MM.1S (cell line): ENCODE measurements around the gene LARGE1.

ENCODE experiments used
- DNase-seq: peaks from one replicate; pipeline ENCODE4 v3.0.0-alpha.2; 2015
- H2AFZ ChIP-seq: fragments of 300-600 bp; sonication (generic); 2 replicates; pipeline ENCODE4 v1.6.0; 2016; ENCODE audit warnings: antibody characterized with exemption, low read length
- H3F3A ChIP-seq: fragments of 300-600 bp; sonication (generic); 2 replicates; pipeline ENCODE4 v1.6.1; 2016; ENCODE audit warnings: mild to moderate bottlenecking, antibody characterized with exemption, low read length, moderate library complexity, mixed read lengths; ENCODE audit not compliant: insufficient read depth
- H3K27ac ChIP-seq: fragments of 300-600 bp; sonication (generic); 2 replicates; pipeline ENCODE4 v1.5.1; 2016; ENCODE audit warnings: mild to moderate bottlenecking, low read length
- H3K27me3 ChIP-seq: fragments of 300-600 bp; sonication (generic); replicated peaks from 2 replicates; pipeline ENCODE4 v1.6.0; 2016; ENCODE audit warnings: low read length; ENCODE audit not compliant: insufficient read depth
- H3K36me3 ChIP-seq: fragments of 300-600 bp; sonication (generic); replicated peaks from 2 replicates; pipeline ENCODE4 v1.6.1; 2016; ENCODE audit warnings: mild to moderate bottlenecking, low read length, mixed read lengths; ENCODE audit not compliant: insufficient read depth
- H3K4me1 ChIP-seq: fragments of 300-600 bp; sonication (generic); 2 replicates; pipeline ENCODE4 v1.6.1; 2016; ENCODE audit warnings: low read length, mixed read lengths
- H3K4me2 ChIP-seq: fragments of 300-600 bp; sonication (generic); 2 replicates; pipeline ENCODE4 v1.6.0; 2016; ENCODE audit warnings: low read depth, low read length
- H3K4me3 ChIP-seq: fragments of 300-600 bp; sonication (generic); 2 replicates; pipeline ENCODE4 v1.5.1; 2016; ENCODE audit warnings: low read length, mixed read lengths
- H3K79me2 ChIP-seq: fragments of 300-600 bp; sonication (generic); 2 replicates; pipeline ENCODE4 v1.6.1; 2016; ENCODE audit warnings: mixed run types, low read length, mixed read lengths
- H3K9ac ChIP-seq: fragments of 300-600 bp; sonication (generic); 2 replicates; pipeline ENCODE4 v1.6.1; 2016; ENCODE audit warnings: low read length, mixed read lengths
- H3K9me2 ChIP-seq: fragments of 300-600 bp; sonication (generic); replicated peaks from 2 replicates; pipeline ENCODE4 v1.6.1; 2016; ENCODE audit warnings: mild to moderate bottlenecking, low read length, mixed read lengths; ENCODE audit not compliant: insufficient read depth
- H3K9me3 ChIP-seq: fragments of 300-600 bp; sonication (generic); replicated peaks from 2 replicates; pipeline ENCODE4 v1.6.1; 2016; ENCODE audit warnings: mild to moderate bottlenecking, low read length, mixed read lengths; ENCODE audit not compliant: insufficient read depth
- H4K20me1 ChIP-seq: fragments of 300-600 bp; sonication (generic); 2 replicates; pipeline ENCODE4 v1.6.1; 2016; ENCODE audit warnings: mild to moderate bottlenecking, low read length, moderate library complexity, mixed read lengths; ENCODE audit not compliant: insufficient read depth
- EZH2 ChIP-seq: fragments of 300-600 bp; sonication (generic); optimal IDR thresholded peaks from 2 replicates; pipeline ENCODE3; 2017; ENCODE audit warnings: low read depth, mild to moderate bottlenecking, antibody characterized with exemption, low read length, mixed read lengths
- EZH2phosphoT487 ChIP-seq: fragments of 300-600 bp; sonication (generic); IDR thresholded peaks from 2 replicates; pipeline ENCODE4 v1.6.1; 2018; ENCODE audit warnings: antibody characterized with exemption, low read length
- TF ChIP-seq, protein P1 (sequence below): fragments of 300-600 bp; sonication (generic); IDR thresholded peaks from 2 replicates; pipeline ENCODE4 v1.5.1; 2016; ENCODE audit warnings: antibody characterized with exemption, low read length, mixed read lengths

Gene LARGE1

DNA sequence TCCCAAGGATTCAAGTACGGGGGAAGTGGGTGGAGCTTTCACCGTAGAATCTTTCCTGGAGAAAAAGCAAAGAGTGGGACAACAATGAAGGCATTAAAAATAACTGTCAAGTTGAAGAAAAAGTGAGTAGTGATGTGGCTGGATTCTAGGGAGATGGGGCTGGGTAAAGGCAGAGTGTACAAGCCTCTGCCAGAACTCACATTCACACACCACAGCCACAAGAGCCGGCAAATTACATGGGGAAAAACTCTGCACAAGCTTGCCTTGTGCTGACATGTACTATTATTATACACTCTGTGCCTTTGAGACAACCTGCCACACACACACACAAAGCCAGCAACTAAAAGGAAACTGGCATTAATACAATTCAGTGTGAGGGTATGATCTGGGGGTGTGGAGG, 182.6 kb downstream of the LARGE1 start:
- H3K4me2 ChIP-seq, result no peak overlapping the region
- no peaks in the 10 kb centered on the region for H3K4me1 ChIP-seq
- H3K4me3 ChIP-seq, result no peak overlapping the region
- no peak for DNase-seq
- no peak overlapping the region for H3K9ac ChIP-seq
- H3K9me2 ChIP-seq, result no peaks in the 10 kb centered on the region
- H2AFZ ChIP-seq, result no peak overlapping the region
- peaks cover 61% of the 10 kb centered on the region for H3K79me2 ChIP-seq
- no peaks in the 10 kb centered on the region for H3F3A ChIP-seq
- no peak overlapping the region for H3K27ac ChIP-seq
- no peak for TF ChIP-seq EZH2
- TF ChIP-seq, protein P1, sequence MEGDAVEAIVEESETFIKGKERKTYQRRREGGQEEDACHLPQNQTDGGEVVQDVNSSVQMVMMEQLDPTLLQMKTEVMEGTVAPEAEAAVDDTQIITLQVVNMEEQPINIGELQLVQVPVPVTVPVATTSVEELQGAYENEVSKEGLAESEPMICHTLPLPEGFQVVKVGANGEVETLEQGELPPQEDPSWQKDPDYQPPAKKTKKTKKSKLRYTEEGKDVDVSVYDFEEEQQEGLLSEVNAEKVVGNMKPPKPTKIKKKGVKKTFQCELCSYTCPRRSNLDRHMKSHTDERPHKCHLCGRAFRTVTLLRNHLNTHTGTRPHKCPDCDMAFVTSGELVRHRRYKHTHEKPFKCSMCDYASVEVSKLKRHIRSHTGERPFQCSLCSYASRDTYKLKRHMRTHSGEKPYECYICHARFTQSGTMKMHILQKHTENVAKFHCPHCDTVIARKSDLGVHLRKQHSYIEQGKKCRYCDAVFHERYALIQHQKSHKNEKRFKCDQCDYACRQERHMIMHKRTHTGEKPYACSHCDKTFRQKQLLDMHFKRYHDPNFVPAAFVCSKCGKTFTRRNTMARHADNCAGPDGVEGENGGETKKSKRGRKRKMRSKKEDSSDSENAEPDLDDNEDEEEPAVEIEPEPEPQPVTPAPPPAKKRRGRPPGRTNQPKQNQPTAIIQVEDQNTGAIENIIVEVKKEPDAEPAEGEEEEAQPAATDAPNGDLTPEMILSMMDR, result no peak
- TF ChIP-seq EZH2phosphoT487, result no peak
- H3K9me3 ChIP-seq, result no peaks in the 10 kb centered on the region
- H3K27me3 ChIP-seq, result no peaks in the 10 kb centered on the region
- H3K36me3 ChIP-seq, result no peaks in the 10 kb centered on the region
- H4K20me1 ChIP-seq, result no peaks in the 10 kb centered on the region

DNA sequence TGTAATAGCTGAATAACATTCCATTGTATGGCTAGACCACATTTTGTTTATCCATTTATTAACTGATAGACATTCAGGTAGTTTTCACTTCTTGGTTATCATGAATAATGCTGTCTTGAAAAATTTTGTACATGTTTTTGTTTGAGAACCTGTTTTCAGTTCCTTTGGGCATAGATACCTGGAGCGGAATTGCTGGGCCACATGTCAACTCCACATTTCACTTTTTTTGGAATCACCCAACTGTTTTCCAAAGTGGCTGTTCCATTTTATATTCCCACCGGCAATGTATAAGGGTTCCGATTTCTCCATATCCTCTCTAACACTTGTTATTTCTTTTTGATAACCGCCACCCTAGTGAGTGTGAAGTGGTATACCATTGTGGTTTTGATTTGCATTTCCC, 184.3 kb downstream of the LARGE1 start:
- no peak for DNase-seq
- no peak for TF ChIP-seq EZH2
- TF ChIP-seq, protein P1, result no peak
- no peak overlapping the region for H3K4me2 ChIP-seq
- no peaks in the 10 kb centered on the region for H3K4me1 ChIP-seq
- peaks cover 62% of the 10 kb centered on the region for H3K79me2 ChIP-seq
- H3K36me3 ChIP-seq, result no peaks in the 10 kb centered on the region
- no peaks in the 10 kb centered on the region for H3K9me2 ChIP-seq
- no peak overlapping the region for H2AFZ ChIP-seq
- no peak overlapping the region for H3K9ac ChIP-seq
- H3K9me3 ChIP-seq, result no peaks in the 10 kb centered on the region
- H3F3A ChIP-seq, result no peaks in the 10 kb centered on the region
- no peak overlapping the region for H3K27ac ChIP-seq
- no peaks in the 10 kb centered on the region for H3K27me3 ChIP-seq
- no peaks in the 10 kb centered on the region for H4K20me1 ChIP-seq
- H3K4me3 ChIP-seq, result no peak overlapping the region

DNA sequence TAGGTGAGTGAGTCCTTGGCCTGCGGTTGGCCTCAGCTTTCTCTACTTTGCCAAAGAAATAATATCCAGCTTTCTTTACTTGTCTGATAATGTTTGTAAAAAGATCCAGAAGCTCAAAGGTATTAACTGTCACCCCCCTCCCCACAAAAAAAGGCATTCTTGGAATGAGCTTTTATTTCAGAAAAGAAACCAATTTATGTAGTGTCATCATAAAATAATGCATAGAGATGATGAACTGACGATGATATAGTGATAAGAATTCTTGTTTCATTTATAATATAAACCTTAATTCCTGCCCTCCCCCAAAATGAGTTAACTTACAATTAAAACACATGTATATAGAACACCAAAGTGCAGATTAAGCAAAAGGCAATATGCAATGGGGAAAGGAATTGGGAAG, 191.4 kb downstream of the LARGE1 start:
- no peak overlapping the region for H3K9ac ChIP-seq
- H3K9me2 ChIP-seq, result no peaks in the 10 kb centered on the region
- H3K4me3 ChIP-seq, result no peak overlapping the region
- no peaks in the 10 kb centered on the region for H4K20me1 ChIP-seq
- H3K27me3 ChIP-seq, result no peaks in the 10 kb centered on the region
- no peak overlapping the region for H2AFZ ChIP-seq
- H3K4me2 ChIP-seq, result no peak overlapping the region
- H3K4me1 ChIP-seq, result no peaks in the 10 kb centered on the region
- H3F3A ChIP-seq, result no peaks in the 10 kb centered on the region
- H3K9me3 ChIP-seq, result no peaks in the 10 kb centered on the region
- no peak for DNase-seq
- no peak for TF ChIP-seq EZH2
- TF ChIP-seq EZH2phosphoT487, result no peak
- TF ChIP-seq, protein P1, result no peak
- no peak overlapping the region for H3K27ac ChIP-seq
- peaks cover 69% of the 10 kb centered on the region for H3K79me2 ChIP-seq
- H3K36me3 ChIP-seq, result no peaks in the 10 kb centered on the region
